Tibial artery (tissue), 4 donors: ENCODE results near the gene C3orf70.

Source experiments
- DNase-seq, 2 donors: peaks; one replicate each; pipeline ENCODE4 v3.0.0-alpha.2; 2019
- H3K27ac ChIP-seq, 2 donors: fragments of 200-600 bp; sonication (generic) in 1 of 2; 1 replicate in 1 of 2; 2 replicates in 1 of 2; pipeline ENCODE4 v1.5.1; 2018 to 2019; ENCODE audit warnings: mild to moderate bottlenecking in 1 of 2
- H3K27me3 ChIP-seq, 2 donors: fragments of 200-600 bp; sonication (generic) in 1 of 2; one replicate each; pipeline versions ENCODE4 v1.5.1 to v1.6.0; 2016 to 2019
- H3K36me3 ChIP-seq, 3 donors: fragments of 200-600 bp; sonication (generic) in 2 of 3; one replicate each; pipeline ENCODE4 v1.5.1; 2016 to 2019; ENCODE audit warnings: mild to moderate bottlenecking in 2 of 3
- H3K4me1 ChIP-seq, 4 donors: fragments of 200-600 bp; sonication (generic) in 2 of 4; 1 replicate in 3 of 4; 2 replicates in 1 of 4; pipeline ENCODE4 v1.5.1; 2016 to 2019
- H3K4me3 ChIP-seq, 2 donors: fragments of 200-600 bp; sonication (generic) in 1 of 2; 1 replicate in 1 of 2; 2 replicates in 1 of 2; pipeline ENCODE4 v1.5.1; 2018 to 2019; ENCODE audit warnings: mild to moderate bottlenecking in 2 of 2
- H3K9me3 ChIP-seq, 3 donors: fragments of 200-600 bp; sonication (generic) in 1 of 3; one replicate each; pipeline ENCODE4 v1.5.1; 2016 to 2019
- CTCF ChIP-seq, 2 experiments: fragments of 200-600 bp in 1 of 2; fragments of 450-650 bp in 1 of 2; IDR thresholded peaks; one replicate each; pipeline ENCODE4 v1.5.1; 2017 to 2019; ENCODE audit warnings: antibody characterized with exemption in 2 of 2, mild to moderate bottlenecking in 1 of 2, moderate library complexity in 1 of 2
- intact Hi-C: fragments of 100-400 bp; cut with DNase I; formaldehyde crosslinking; loops from one replicate; pipeline ENCODE4 v1.15.0; 2023; ENCODE audit warnings: low total_unique reads

C3orf70 gene

GRCh38 chr3:185152410-185153170, at the start of gene C3orf70:
Gene C3orf70, minus strand, starts transcription at chr3:185153060. Its CDS starts 237 bp downstream, at chr3:185152823.
- no peak for TF ChIP-seq CTCF (IDR thresholded peaks at IDR 0.05)
- peak; percentile 41 to 84 for DNase-seq
- H3K27me3 ChIP-seq = no peaks in the 10 kb centered on the region
- peaks cover 0 to 34% (median 14%) of the 10 kb centered on the region in 4 donors for H3K4me1 ChIP-seq
- H3K27ac ChIP-seq = peak within 1 kb of the TSS; percentile 82 to 96
- H3K4me3 ChIP-seq = peak within 1 kb of the TSS; percentile 72 to 82
- no peaks in the 10 kb centered on the region for H3K9me3 ChIP-seq
- intact Hi-C loops = no loop called here
- H3K36me3 ChIP-seq = no peaks in the 10 kb centered on the region

- H3K27me3 ChIP-seq = no peaks in the 10 kb centered on the region
- intact Hi-C loops = no loop called here
- no peaks in the 10 kb centered on the region for H3K9me3 ChIP-seq
- DNase-seq = no peak
- H3K4me1 ChIP-seq = no peaks in the 10 kb centered on the region
- no peak for TF ChIP-seq CTCF (IDR thresholded peaks at IDR 0.05)
- peaks cover 0 to 21% (median 0%) of the 10 kb centered on the region in 3 donors for H3K36me3 ChIP-seq
- H3K27ac ChIP-seq = no peak overlapping the region
- no peak overlapping the region for H3K4me3 ChIP-seq
Measured at GRCh38 chr3:185200639-185201038, 47.8 kb upstream of the C3orf70 start.

DNA sequence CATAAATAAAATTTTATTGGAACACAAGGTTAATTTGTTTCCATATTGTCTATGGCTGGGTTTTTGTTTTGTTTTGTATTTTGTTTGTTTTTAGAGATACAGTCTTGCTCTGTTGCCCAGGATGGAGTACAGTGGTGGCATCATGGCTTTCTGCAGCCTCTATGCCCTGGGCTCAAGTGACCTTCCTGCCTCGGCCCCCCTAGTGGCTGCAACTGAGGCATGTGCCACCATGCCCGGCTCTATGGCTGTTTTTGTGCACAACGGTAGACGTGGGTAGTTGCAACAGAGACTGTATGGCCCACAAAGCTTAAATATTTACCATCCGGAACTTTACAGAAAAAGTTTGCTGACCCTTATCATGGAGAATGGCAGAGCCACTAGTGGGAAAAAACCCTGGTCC, 46.8 kb upstream of the C3orf70 start:
- Histone ChIP-seq H3K4me1 (no peaks in the 10 kb centered on the region), H3K4me3 (no peak overlapping the region), H3K9me3 (no peaks in the 10 kb centered on the region), H3K27me3 (no peaks in the 10 kb centered on the region), H3K36me3 (peaks cover 0 to 21% (median 0%) of the 10 kb centered on the region in 3 donors), H3K27ac (no peak overlapping the region)
- intact Hi-C loops = no loop called here
- no peak for DNase-seq
- no peak for TF ChIP-seq CTCF (IDR thresholded peaks at IDR 0.05)

- no peak overlapping the region for H3K4me3 ChIP-seq
- H3K9me3 ChIP-seq = no peaks in the 10 kb centered on the region
- TF ChIP-seq CTCF (IDR thresholded peaks at IDR 0.05) = no peak
- DNase-seq = no peak
- intact Hi-C loops = no loop called here
- peaks cover 0 to 17% (median 0%) of the 10 kb centered on the region in 3 donors for H3K36me3 ChIP-seq
- H3K27me3 ChIP-seq = no peaks in the 10 kb centered on the region
- no peak overlapping the region for H3K27ac ChIP-seq
- no peaks in the 10 kb centered on the region for H3K4me1 ChIP-seq
Measured at GRCh38 chr3:185199206-185199605, 46.3 kb upstream of the C3orf70 start.

DNA sequence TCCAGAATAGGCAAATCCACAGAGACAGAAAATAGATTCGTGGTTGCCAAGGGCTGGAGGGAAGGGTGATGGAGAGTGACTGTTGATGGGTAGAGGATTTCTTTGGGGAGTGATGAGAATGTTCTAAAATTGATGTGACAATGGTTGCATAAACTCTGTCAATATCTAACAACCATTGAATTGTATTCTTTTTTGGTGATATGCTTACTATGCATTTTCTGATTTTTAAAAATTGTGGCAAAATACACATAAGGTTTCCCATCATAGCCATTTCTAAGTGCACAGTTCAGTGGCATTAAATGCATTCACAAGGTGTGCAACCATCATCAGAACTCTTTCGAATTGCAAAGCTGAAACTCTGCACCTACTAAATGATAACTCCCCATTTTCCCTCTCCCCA, 44.2 kb upstream of the C3orf70 start:
- Histone ChIP-seq H3K4me1 (no peaks in the 10 kb centered on the region), H3K27me3 (no peaks in the 10 kb centered on the region), H3K4me3 (no peak overlapping the region), H3K9me3 (no peaks in the 10 kb centered on the region), H3K27ac (no peak overlapping the region), H3K36me3 (peaks cover 0 to 12% (median 0%) of the 10 kb centered on the region in 3 donors)
- DNase-seq = no peak
- no peak for TF ChIP-seq CTCF (IDR thresholded peaks at IDR 0.05)
- intact Hi-C loops = no loop called here
